GM21381 (cell line): ENCODE results near the gene SUV39H1.

Source experiments
- ATAC-seq: cut with Tn5 transposase; IDR thresholded peaks from one replicate; pipeline ENCODE4 v1.9.1; 2021; ENCODE audit warnings: mild to moderate bottlenecking, moderate library complexity; ENCODE audit not compliant: unreplicated experiment

Gene SUV39H1

GRCh38 chrX:48754238-48754637 lies 57.7 kb downstream of the SUV39H1 start:
- ATAC-seq = no peak
